GM12878 (cell line): ENCODE measurements around the gene KBTBD3.

Experiments
- BMI1 ChIP-seq: fragments of 450-650 bp; IDR thresholded peaks from 2 replicates; pipeline ENCODE4 v1.6.1; 2016; ENCODE audit warnings: mild to moderate bottlenecking, moderate library complexity, borderline replicate concordance
- EP300 ChIP-seq, 2 experiments: fragments of 150-350 bp in 1 of 2; IDR thresholded peaks; 2 replicates each; pipeline ENCODE4 v1.6.1; 2011 to 2012; ENCODE audit warnings: low read depth in 2 of 2, low read length in 2 of 2, borderline replicate concordance in 1 of 2, improper control_type of control experiment in 1 of 2, inconsistent platforms in 1 of 2; ENCODE audit not compliant: control insufficient read depth in 1 of 2
- GABPA ChIP-seq: IDR thresholded peaks from 2 replicates; pipeline ENCODE4 v1.6.1; 2014; ENCODE audit warnings: antibody characterized with exemption, low read depth, mild to moderate bottlenecking, inconsistent platforms
- POLR2A ChIP-seq: IDR thresholded peaks from 2 replicates; pipeline ENCODE4 v1.6.1; 2011; ENCODE audit warnings: low read depth, mild to moderate bottlenecking, low read length
- SIN3A ChIP-seq: IDR thresholded peaks from 2 replicates; pipeline ENCODE4 v1.6.1; 2012; ENCODE audit warnings: low read depth, low read length, improper control_type of control experiment
- SMARCA5 ChIP-seq: fragments of 450-650 bp; IDR thresholded peaks from 2 replicates; pipeline ENCODE4 v1.6.1; 2017; ENCODE audit warnings: mild to moderate bottlenecking
- SUPT20H ChIP-seq: IDR thresholded peaks from 2 replicates; pipeline ENCODE4 v1.6.1; 2011; ENCODE audit warnings: low read depth, mild to moderate bottlenecking, low read length, moderate library complexity, borderline replicate concordance; ENCODE audit not compliant: control insufficient read depth
- TCF12 ChIP-seq: IDR thresholded peaks from 2 replicates; pipeline ENCODE4 v1.6.1; 2011; ENCODE audit warnings: low read depth, mild to moderate bottlenecking, low read length
- TCF3 ChIP-seq: IDR thresholded peaks from 2 replicates; pipeline ENCODE4 v1.6.1; 2012; ENCODE audit warnings: low read depth, mild to moderate bottlenecking, low read length, borderline replicate concordance; ENCODE audit not compliant: insufficient read depth
- ZSCAN29 ChIP-seq: fragments of 450-650 bp; IDR thresholded peaks from 2 replicates; pipeline ENCODE4 v1.6.1; 2017; ENCODE audit warnings: mild to moderate bottlenecking, moderate library complexity
- TF ChIP-seq, protein P1 (sequence below), 3 experiments: IDR thresholded peaks in 2 of 3; conservative IDR thresholded peaks in 1 of 3; 2 replicates each; pipeline ENCODE4 v1.5.1; 2011; ENCODE audit warnings: low read depth in 3 of 3, low read length in 3 of 3, mild to moderate bottlenecking in 3 of 3, control low read depth in 2 of 3, moderate library complexity in 2 of 3, inconsistent platforms in 1 of 3, mixed read lengths in 1 of 3; ENCODE audit not compliant: control insufficient read depth in 2 of 3, insufficient read depth in 1 of 3; ENCODE audit errors: extremely low read depth in 1 of 3
- TF ChIP-seq, protein P2 (sequence below): IDR thresholded peaks from 2 replicates; pipeline ENCODE4 v1.6.1; 2011; ENCODE audit warnings: low read depth, low read length, improper control_type of control experiment, borderline replicate concordance
- TF ChIP-seq, protein P3 (sequence below): IDR thresholded peaks from 2 replicates; pipeline ENCODE4 v1.6.1; 2012; ENCODE audit warnings: low read length, inconsistent platforms

DNA sequence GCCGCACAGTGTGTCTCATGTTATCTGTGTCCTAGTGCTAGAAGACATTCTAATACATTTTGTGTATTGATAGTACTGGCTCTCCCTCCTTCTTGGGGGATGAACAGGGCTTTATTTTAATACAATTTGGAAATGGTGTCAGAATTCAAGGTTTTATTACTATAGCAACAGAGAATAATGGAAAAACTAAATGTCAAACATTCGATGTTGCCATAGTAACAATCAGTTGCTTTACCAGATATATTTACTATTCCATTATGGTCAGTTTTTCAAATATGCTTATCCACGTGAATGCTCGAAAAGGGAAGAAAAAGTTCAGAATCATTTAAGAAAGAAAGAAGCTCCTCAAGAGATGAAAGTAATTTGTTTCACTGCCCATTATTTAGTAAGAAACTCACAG lies 46.5 kb downstream of the KBTBD3 start:
- TF ChIP-seq, protein P1, sequence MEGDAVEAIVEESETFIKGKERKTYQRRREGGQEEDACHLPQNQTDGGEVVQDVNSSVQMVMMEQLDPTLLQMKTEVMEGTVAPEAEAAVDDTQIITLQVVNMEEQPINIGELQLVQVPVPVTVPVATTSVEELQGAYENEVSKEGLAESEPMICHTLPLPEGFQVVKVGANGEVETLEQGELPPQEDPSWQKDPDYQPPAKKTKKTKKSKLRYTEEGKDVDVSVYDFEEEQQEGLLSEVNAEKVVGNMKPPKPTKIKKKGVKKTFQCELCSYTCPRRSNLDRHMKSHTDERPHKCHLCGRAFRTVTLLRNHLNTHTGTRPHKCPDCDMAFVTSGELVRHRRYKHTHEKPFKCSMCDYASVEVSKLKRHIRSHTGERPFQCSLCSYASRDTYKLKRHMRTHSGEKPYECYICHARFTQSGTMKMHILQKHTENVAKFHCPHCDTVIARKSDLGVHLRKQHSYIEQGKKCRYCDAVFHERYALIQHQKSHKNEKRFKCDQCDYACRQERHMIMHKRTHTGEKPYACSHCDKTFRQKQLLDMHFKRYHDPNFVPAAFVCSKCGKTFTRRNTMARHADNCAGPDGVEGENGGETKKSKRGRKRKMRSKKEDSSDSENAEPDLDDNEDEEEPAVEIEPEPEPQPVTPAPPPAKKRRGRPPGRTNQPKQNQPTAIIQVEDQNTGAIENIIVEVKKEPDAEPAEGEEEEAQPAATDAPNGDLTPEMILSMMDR (IDR thresholded peaks at IDR 0.05 in 2 of 3, conservative IDR thresholded peaks at IDR 0.05 in 1 of 3; ENCODE audit: control insufficient read depth in 2 of 3, extremely low read depth in 1 of 3, insufficient read depth in 1 of 3, low read depth in 3 of 3, low read length in 3 of 3) = no peak
- TF ChIP-seq BMI1 (no peak), GABPA (no peak), SIN3A (no peak), EP300 (IDR thresholded peaks at IDR 0.05; ENCODE audit: borderline replicate concordance in 1 of 2, control insufficient read depth in 1 of 2, low read depth in 2 of 2, low read length in 2 of 2) (no peak), ZSCAN29 (no peak), TCF3 (no peak), SMARCA5 (no peak), TCF12 (no peak), POLR2A (no peak), SUPT20H (no peak)
- TF ChIP-seq, protein P2, sequence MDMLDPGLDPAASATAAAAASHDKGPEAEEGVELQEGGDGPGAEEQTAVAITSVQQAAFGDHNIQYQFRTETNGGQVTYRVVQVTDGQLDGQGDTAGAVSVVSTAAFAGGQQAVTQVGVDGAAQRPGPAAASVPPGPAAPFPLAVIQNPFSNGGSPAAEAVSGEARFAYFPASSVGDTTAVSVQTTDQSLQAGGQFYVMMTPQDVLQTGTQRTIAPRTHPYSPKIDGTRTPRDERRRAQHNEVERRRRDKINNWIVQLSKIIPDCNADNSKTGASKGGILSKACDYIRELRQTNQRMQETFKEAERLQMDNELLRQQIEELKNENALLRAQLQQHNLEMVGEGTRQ = no peak
- TF ChIP-seq, protein P3, sequence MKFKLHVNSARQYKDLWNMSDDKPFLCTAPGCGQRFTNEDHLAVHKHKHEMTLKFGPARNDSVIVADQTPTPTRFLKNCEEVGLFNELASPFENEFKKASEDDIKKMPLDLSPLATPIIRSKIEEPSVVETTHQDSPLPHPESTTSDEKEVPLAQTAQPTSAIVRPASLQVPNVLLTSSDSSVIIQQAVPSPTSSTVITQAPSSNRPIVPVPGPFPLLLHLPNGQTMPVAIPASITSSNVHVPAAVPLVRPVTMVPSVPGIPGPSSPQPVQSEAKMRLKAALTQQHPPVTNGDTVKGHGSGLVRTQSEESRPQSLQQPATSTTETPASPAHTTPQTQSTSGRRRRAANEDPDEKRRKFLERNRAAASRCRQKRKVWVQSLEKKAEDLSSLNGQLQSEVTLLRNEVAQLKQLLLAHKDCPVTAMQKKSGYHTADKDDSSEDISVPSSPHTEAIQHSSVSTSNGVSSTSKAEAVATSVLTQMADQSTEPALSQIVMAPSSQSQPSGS = no peak
